Pericardium fibroblast (primary cell): ENCODE measurements around the gene MMP19. TPM values are rescaled to one million over a fixed set of nuclear protein-coding genes. Genes with fewer than 3 reads are reported as not detected.

ENCODE experiments used
- total RNA-seq: library from RNA; depleted of rRNA; stranded (reverse); fragments of >200 nt; gene quantifications from 2 replicates; pipeline ENCODE4 v1.2.3, GENCODE V29; 2015

Gene MMP19, protein sequence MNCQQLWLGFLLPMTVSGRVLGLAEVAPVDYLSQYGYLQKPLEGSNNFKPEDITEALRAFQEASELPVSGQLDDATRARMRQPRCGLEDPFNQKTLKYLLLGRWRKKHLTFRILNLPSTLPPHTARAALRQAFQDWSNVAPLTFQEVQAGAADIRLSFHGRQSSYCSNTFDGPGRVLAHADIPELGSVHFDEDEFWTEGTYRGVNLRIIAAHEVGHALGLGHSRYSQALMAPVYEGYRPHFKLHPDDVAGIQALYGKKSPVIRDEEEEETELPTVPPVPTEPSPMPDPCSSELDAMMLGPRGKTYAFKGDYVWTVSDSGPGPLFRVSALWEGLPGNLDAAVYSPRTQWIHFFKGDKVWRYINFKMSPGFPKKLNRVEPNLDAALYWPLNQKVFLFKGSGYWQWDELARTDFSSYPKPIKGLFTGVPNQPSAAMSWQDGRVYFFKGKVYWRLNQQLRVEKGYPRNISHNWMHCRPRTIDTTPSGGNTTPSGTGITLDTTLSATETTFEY
- total RNA-seq, result 20.8 and 25.9 TPM in 2 replicates

DNA sequence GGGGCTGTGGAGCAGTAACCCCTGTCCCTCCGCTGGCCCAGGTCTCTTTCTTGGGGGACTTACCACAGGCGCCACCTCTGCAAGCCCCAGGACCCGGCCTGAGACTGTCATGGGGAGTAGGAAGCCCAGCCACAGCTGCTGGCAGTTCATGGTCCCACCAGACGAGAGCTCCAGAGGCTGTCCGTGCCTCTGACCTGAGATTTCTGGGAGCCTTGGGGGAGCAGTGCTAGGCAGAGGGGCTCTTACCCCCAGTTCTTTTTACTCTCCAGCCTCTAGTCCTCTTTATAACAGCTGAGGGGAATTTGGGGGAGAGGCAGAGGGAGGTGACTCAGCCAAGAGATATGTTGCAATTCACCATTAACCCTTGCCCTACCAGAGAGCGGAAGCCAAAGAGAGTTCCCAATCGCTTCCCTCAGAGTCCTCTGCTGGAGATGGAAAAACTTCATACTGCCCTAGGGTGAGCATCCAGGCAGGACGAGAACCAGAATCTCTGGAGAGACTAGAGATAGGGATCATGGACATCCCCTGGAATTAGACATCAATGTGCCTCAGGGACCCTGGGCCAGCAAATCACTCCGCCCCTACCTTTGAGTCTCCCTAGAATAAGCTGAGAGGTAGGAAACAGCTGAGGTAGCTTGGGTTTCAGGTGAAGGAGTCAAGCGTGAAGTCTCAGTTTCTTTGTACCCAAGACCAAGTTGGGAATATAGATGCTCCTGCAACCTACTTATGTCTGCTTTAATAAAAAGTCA lies at the start of gene MMP19:
Gene MMP19, minus strand, starts transcription at position 256 of the 749 bp plus-strand sequence. Its CDS starts 106 bp downstream, at position 150.

DNA sequence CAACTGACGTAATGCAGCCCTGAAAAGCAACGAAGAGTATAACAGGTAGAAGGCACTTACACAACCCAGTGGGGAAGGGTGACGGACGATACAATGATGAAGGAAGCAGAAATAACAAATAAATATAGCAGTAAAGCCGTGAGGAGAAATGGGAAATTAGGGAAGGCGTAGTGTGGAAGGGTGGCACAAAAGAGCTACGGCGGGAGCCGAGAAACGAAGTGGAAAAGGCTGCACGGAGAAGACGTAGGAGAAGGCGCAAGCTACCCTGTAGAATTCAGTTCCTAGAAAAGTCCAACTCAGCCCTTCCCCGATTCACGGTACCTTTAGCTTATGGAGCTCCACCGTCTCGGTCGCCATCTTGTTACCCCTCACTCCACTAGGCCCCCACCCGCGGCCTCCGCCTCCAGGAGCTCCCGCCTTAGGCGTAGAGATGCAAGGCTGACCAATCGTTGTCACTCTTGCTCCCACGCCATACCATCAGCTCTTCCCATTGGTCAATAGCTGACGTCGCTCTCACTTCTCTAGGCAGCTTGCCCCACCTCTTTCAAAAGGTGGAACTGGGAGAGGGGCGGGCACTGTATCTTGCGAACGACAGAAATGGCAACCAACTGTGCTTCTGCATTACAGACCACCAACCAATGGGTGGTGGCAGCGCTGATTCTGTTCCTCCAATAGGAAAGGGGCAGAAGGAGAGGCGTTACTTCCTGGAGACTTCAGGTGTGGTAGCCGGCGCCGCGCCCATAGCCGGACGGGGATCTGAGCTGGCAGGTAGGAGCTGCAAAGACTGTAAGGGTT lies 25.2 kb downstream of the MMP19 start, which contains the start of the genes ORMDL2 and SARNP:
Gene ORMDL2, plus strand, starts transcription at position 697 of the 795 bp plus-strand sequence. CDS start 959 bp downstream, outside the sequence.
Gene SARNP, minus strand, starts transcription at position 380 of the 795 bp plus-strand sequence. Its CDS starts 23 bp downstream, at position 357.

Other genes with a start within 250 kb of the MMP19 start
- not detected in 2 replicates for gene OR10P1, start 206.0 kb downstream of the MMP19 start, total RNA-seq
- 15.5 and 18.5 TPM in 2 replicates for gene ITGA7, start 135.0 kb downstream of the MMP19 start, total RNA-seq
- gene BLOC1S1, start 126.9 kb downstream of the MMP19 start, total RNA-seq, result 138 and 163 TPM in 2 replicates
- 3.1 and 8.1 TPM in 2 replicates for gene RDH5, start 122.5 kb downstream of the MMP19 start, total RNA-seq
- gene CD63, start 113.9 kb downstream of the MMP19 start, total RNA-seq, result 1,149 and 1,628 TPM in 2 replicates
- 7.9 and 10.4 TPM in 2 replicates for gene GDF11, start 99.8 kb downstream of the MMP19 start, total RNA-seq
- gene SARNP, start 25.2 kb downstream of the MMP19 start, total RNA-seq, result 81.9 and 98.8 TPM in 2 replicates
- gene ORMDL2, start 24.9 kb downstream of the MMP19 start, total RNA-seq, result 18.8 and 28.9 TPM in 2 replicates
- gene DNAJC14, start 13.3 kb downstream of the MMP19 start, total RNA-seq, result 32.1 and 38.2 TPM in 2 replicates
- gene PYM1, start 85.0 kb upstream of the MMP19 start, total RNA-seq, result 29.2 and 38.9 TPM in 2 replicates
- gene DGKA, start 88.2 kb upstream of the MMP19 start, total RNA-seq, result 23.0 and 53.5 TPM in 2 replicates
- gene PMEL, start 123.1 kb upstream of the MMP19 start, total RNA-seq, result 0.47 TPM in 1 of 2 replicates, not detected in the other
- 10.5 and 17.5 TPM in 2 replicates for gene CDK2, start 123.9 kb upstream of the MMP19 start, total RNA-seq
- gene RAB5B, start 131.1 kb upstream of the MMP19 start, total RNA-seq, result 60.8 and 74.7 TPM in 2 replicates
- 7.8 and 12.0 TPM in 2 replicates for gene SUOX, start 154.3 kb upstream of the MMP19 start, total RNA-seq
- 2.0 and 10.4 TPM in 2 replicates for gene IKZF4, start 178.1 kb upstream of the MMP19 start, total RNA-seq
- gene RPS26, start 199.0 kb upstream of the MMP19 start, total RNA-seq, result 1,091 and 4,343 TPM in 2 replicates
- gene ERBB3, start 237.2 kb upstream of the MMP19 start, total RNA-seq, result 1.9 and 4.2 TPM in 2 replicates